Measurements from ENCODE around the gene EDIL3. TPM values are rescaled to one million over a fixed set of nuclear protein-coding genes. Genes with fewer than 3 reads are reported as not detected.

EDIL3 gene
- total and polyA plus RNA-seq, 11 donors, result 1.3 to 38.2 (median 18.3) TPM

- H3K4me3 ChIP-seq, result no peak overlapping the region
- no peak for TF ChIP-seq POLR2A (IDR thresholded peaks at IDR 0.05)
- no peak for TF ChIP-seq CTCF (IDR thresholded peaks at IDR 0.05)
- H3K9me3 ChIP-seq, result no peaks in the 10 kb centered on the region
- H3K27me3 ChIP-seq, result no peaks in the 10 kb centered on the region
- H3K36me3 ChIP-seq, result no peaks in the 10 kb centered on the region
- no peak for DNase-seq
- 50 to 68% (median 64%) methylated on average over 2 of the region's 2 CpGs for WGBS, 4 donors
- no peaks in the 10 kb centered on the region for H3K4me1 ChIP-seq
- intact Hi-C loops (cut with DNase I), result no loop called here
- no peak overlapping the region for H3K27ac ChIP-seq
- no peak for ATAC-seq
These were observed 493.4 kb downstream of the EDIL3 start for GRCh38 chr5:83891261-83891660.
